Vagina (tissue), 2 donors: Measurements from ENCODE around the gene MELTF.

Experiments used
- POLR2A ChIP-seq, 2 donors: fragments of 450-650 bp; IDR thresholded peaks; one replicate each; pipeline ENCODE4 v1.6.1; 2017; ENCODE audit warnings: antibody characterized with exemption in 2 of 2, mild to moderate bottlenecking in 2 of 2, moderate library complexity in 2 of 2
- TF ChIP-seq, protein P1 (sequence below), 3 experiments: fragments of 450-650 bp in 2 of 3; fragments of 200-600 bp in 1 of 3; sonication (generic) in 1 of 3; IDR thresholded peaks; one replicate each; pipeline ENCODE4 v1.5.1; 2017 to 2019; ENCODE audit warnings: antibody characterized with exemption in 3 of 3, mild to moderate bottlenecking in 2 of 3, moderate library complexity in 2 of 3

DNA sequence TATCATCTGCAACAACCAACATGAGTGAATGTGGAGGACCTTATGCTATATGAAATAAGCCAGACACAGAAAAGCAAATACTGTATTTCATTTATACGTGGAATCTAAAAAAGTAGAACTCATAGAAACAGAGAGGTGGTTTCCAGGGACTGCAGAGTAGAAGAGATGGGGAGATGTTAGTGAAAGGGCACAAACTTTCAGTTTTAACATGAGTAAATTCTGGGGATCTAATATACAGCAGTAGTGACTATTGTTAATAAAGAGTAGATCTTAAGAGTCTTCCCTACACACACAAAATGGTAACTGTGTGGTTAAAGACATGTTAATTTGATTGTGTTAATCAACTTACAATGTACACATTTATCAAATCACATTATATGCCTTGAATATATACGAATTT is 20.9 kb upstream of the MELTF start:
- TF ChIP-seq, protein P1, sequence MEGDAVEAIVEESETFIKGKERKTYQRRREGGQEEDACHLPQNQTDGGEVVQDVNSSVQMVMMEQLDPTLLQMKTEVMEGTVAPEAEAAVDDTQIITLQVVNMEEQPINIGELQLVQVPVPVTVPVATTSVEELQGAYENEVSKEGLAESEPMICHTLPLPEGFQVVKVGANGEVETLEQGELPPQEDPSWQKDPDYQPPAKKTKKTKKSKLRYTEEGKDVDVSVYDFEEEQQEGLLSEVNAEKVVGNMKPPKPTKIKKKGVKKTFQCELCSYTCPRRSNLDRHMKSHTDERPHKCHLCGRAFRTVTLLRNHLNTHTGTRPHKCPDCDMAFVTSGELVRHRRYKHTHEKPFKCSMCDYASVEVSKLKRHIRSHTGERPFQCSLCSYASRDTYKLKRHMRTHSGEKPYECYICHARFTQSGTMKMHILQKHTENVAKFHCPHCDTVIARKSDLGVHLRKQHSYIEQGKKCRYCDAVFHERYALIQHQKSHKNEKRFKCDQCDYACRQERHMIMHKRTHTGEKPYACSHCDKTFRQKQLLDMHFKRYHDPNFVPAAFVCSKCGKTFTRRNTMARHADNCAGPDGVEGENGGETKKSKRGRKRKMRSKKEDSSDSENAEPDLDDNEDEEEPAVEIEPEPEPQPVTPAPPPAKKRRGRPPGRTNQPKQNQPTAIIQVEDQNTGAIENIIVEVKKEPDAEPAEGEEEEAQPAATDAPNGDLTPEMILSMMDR (IDR thresholded peaks at IDR 0.05), result no peak
- TF ChIP-seq POLR2A (IDR thresholded peaks at IDR 0.05), result no peak
